Measurements from ENCODE around the gene HOXD10. TPM values are rescaled to one million over a fixed set of nuclear protein-coding genes. Genes with fewer than 3 reads are reported as not detected.

HOXD10 gene
- total and polyA plus RNA-seq, 2 of the 13 experiments (the other 11 are each of a cell fraction or from before 2014, with no cell fraction given), result not detected

DNA sequence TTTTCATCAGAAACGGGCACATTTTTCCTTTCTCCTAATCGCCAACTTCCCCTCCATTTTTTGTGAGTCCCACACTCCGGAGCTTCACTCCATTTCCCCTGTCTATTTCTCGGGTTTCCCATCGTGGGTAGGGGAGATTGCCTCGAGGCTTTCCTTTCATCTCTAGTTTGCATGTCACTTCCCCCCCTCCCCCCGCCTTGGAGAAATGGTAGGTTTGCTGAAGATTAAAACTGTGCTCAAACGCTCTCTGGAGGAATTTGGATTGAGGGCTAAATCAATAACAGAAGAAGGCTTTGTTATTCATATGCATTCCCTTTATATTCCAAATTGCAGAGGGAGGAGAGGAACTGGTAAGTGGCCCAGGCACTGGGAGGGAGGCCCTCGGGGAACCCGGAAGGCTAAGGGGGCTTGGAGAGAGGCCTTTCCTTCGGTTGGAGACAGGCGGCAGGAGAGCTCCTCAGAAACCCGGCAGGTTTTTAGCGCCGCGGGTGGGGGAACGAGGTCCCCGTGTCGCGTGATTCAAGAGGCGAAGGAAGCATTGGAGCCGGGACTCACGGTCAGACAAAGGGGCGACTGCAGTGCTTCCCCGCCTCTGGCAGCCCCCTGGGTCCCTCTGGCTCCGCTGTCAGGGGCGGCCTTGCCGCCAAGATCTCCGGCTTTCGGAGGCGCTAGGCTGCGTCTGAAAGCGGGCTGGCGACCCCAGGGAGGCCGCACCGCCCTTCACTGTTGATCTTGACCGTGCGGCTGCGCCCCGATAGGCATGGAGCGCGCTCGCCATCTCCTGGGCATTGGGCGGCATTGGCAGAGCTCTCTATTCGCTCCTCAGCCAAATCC is 19.4 kb upstream of the HOXD10 start (continued):
- TF ChIP-seq, protein P1, sequence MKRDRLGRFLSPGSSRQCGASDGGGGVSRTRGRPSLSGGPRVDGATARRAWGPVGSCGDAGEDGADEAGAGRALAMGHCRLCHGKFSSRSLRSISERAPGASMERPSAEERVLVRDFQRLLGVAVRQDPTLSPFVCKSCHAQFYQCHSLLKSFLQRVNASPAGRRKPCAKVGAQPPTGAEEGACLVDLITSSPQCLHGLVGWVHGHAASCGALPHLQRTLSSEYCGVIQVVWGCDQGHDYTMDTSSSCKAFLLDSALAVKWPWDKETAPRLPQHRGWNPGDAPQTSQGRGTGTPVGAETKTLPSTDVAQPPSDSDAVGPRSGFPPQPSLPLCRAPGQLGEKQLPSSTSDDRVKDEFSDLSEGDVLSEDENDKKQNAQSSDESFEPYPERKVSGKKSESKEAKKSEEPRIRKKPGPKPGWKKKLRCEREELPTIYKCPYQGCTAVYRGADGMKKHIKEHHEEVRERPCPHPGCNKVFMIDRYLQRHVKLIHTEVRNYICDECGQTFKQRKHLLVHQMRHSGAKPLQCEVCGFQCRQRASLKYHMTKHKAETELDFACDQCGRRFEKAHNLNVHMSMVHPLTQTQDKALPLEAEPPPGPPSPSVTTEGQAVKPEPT (CRISPR knock-in tag; IDR thresholded peaks at IDR 0.05; ENCODE audit: low read depth), result no peak
- no peak for TF ChIP-seq ISX (CRISPR knock-in tag; conservative IDR thresholded peaks at IDR 0.05)
- TF ChIP-seq GLI4 (CRISPR knock-in tag; IDR thresholded peaks at IDR 0.05; ENCODE audit: borderline replicate concordance), result peak; percentile 49; the same call in 1 of the 2 replicates
- no peak for TF ChIP-seq MTA1 (CRISPR knock-in tag; IDR thresholded peaks at IDR 0.05; ENCODE audit: borderline replicate concordance)
- TF ChIP-seq MIER2 (CRISPR knock-in tag; IDR thresholded peaks at IDR 0.05), result no peak
- peak; percentile 74; the same call in 1 of the 2 replicates for TF ChIP-seq KDM5B (CRISPR knock-in tag; IDR thresholded peaks at IDR 0.05; ENCODE audit: borderline replicate concordance)
- TF ChIP-seq ZNF335 (CRISPR knock-in tag; IDR thresholded peaks at IDR 0.05), result no peak
- peak; percentile 54 for TF ChIP-seq HIVEP1 (CRISPR knock-in tag; IDR thresholded peaks at IDR 0.05)
- TF ChIP-seq, protein P2, sequence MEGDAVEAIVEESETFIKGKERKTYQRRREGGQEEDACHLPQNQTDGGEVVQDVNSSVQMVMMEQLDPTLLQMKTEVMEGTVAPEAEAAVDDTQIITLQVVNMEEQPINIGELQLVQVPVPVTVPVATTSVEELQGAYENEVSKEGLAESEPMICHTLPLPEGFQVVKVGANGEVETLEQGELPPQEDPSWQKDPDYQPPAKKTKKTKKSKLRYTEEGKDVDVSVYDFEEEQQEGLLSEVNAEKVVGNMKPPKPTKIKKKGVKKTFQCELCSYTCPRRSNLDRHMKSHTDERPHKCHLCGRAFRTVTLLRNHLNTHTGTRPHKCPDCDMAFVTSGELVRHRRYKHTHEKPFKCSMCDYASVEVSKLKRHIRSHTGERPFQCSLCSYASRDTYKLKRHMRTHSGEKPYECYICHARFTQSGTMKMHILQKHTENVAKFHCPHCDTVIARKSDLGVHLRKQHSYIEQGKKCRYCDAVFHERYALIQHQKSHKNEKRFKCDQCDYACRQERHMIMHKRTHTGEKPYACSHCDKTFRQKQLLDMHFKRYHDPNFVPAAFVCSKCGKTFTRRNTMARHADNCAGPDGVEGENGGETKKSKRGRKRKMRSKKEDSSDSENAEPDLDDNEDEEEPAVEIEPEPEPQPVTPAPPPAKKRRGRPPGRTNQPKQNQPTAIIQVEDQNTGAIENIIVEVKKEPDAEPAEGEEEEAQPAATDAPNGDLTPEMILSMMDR (CRISPR knock-in tag; IDR thresholded peaks at IDR 0.05), result peak; percentile 98
- 0 out of 2 replicates have a peak, but pooled peaks have one; percentile 24 for TF ChIP-seq SNAPC4 (CRISPR knock-in tag; IDR thresholded peaks at IDR 0.05)
- no peak for TF ChIP-seq ZNF543 (CRISPR knock-in tag; IDR thresholded peaks at IDR 0.05)
- TF ChIP-seq ATF3 (CRISPR knock-in tag; IDR thresholded peaks at IDR 0.05), result 0 out of 2 replicates have a peak, but pooled peaks have one; percentile 32
- peak; percentile 26; the same call in 1 of the 2 replicates for TF ChIP-seq ZNF709 (CRISPR knock-in tag; IDR thresholded peaks at IDR 0.05)
- TF ChIP-seq AKAP8 (CRISPR knock-in tag; IDR thresholded peaks at IDR 0.05), result no peak
- no peak for TF ChIP-seq MNT (IDR thresholded peaks at IDR 0.05)
- peak; percentile 41; the same call in 1 of the 2 replicates for TF ChIP-seq RXRB (CRISPR knock-in tag; IDR thresholded peaks at IDR 0.05; ENCODE audit: borderline replicate concordance)
- TF ChIP-seq ZNF138 (CRISPR knock-in tag; IDR thresholded peaks at IDR 0.05; ENCODE audit: low read depth), result peak; percentile 69; the same call in 1 of the 2 replicates
- TF ChIP-seq ZNF746 (CRISPR knock-in tag; IDR thresholded peaks at IDR 0.05), result no peak

Data from HepG2 (cell line).